HG03469 (cell line): ENCODE measurements around the gene SCARF2.
"Not testable (repeated sequence)": the region's sequence is repeated elsewhere in the genome, so short reads cannot be mapped to it uniquely, and the experiment has no call there.

Experiments
- ATAC-seq: cut with Tn5 transposase; IDR thresholded peaks from one replicate; pipeline ENCODE4 v1.9.1; 2021; ENCODE audit warnings: mild to moderate bottlenecking, moderate library complexity, moderate number of reproducible peaks; ENCODE audit not compliant: unreplicated experiment

The SCARF2 gene

DNA sequence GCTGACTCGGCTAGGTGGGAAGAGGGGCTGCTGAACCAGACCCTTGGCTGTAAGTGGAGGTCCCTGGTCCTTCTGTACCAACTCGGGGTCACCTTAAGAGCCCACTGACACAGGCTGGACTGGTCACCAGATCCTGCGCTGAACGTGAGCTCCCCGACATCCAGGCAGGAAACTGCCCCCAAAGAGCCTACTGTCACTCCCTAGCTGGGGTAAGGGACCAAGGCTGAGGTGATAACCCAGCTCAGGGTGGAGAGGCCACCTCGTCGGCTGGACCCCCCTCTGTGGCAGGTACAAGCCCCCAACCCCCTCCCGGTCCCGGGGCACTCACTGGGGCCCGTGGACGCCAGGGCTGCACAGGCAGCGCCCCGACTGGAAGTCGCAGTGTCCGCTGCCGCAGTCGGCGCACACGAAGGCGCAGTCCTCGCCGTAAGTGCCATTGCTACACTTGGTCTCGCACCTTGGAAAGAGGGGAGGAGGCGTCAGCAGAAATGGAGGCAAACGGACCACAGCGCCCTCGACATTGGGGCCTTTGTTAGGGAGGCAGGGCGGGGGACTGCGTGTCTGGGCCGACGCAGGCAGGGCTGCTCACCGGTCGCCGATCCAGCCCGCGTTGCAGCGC is 7.4 kb downstream of the SCARF2 start:
- ATAC-seq, result no peak

GRCh38 chr22:20429254-20430100 is 8.1 kb downstream of the SCARF2 start:
- ATAC-seq, result no peak

DNA sequence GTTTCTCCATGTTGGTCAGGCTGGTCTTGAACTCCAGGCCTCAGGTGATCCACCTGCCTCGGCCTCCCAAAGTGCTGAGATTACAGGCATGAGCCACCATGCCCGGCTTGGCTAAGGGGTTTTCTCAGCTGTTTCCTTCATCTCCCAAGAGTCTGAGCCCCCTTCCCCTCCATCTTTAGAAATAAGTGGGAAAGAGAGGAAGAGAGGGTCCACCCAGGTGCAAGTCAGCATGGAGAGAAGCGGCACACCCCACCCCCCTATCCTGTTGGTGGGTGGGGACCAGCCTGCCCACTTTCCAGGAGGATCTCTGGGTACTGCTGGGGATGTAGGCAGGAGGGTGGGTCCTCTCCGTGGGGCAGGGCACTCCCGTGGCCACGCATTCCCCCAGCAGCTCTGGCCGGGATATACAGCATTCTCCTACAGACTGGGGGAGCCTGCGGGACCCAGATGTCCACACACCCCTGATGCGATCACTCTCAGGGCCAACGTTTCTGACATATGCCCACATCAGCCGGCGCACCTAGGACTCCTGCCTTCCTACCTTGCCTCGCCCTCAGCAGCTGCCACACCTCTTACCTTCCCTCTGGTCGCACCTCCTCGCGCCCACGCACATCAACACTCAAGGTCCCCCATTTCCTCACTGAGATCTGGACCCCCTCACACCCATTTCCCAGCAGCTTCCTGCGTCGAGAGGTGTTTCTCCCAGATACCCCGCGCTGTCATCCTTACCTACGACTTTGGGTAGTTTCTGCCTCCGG is 8.9 kb downstream of the SCARF2 start:
- no peak for ATAC-seq

- no peak for ATAC-seq
Observed at GRCh38 chr22:20427945-20428417, 9.6 kb downstream of the SCARF2 start.

GRCh38 chr22:20427104-20427944 is 10.3 kb downstream of the SCARF2 start:
- ATAC-seq, result no peak

- ATAC-seq, result no peak
Observed at GRCh38 chr22:20426259-20426615, 11.4 kb downstream of the SCARF2 start.

- no peak for ATAC-seq
Observed at GRCh38 chr22:20425566-20426258, 11.9 kb downstream of the SCARF2 start.

DNA sequence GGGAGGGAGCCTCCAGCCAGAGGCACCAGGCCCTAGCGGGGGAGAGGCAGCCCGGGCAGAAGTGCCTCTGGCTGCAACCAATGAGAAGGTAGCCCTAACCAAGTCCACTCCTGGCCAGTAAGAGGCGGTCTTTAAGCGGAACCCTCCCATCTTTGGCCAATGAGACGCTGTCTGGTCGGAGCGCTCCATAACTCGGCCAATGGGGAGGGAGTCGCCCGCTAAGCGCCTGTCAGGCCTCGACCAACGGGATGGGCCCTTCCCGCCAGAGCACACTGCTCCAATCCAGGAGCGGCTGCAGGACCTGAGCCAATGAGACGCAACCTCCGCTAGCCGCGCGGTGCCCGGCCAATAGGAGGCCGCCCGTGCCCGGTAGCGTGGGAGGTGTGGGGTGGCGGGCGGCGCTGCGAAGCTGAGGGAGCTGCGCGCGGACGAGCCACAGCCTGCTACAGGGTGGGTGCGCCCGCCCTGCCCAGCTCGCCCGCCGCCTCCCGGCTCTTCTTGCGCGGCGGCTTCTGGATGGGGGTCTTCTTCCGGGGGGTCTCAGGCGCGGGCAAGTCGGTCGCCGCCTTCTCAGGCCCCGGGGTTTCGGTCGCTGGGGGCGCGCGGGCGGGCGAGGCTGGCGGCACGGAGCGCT is 12.6 kb downstream of the SCARF2 start:
- no peak for ATAC-seq

- no peak for ATAC-seq
Observed at GRCh38 chr22:20424568-20424931, 13.1 kb downstream of the SCARF2 start.

GRCh38 chr22:20423906-20424551 is 13.6 kb downstream of the SCARF2 start:
- no peak for ATAC-seq

DNA sequence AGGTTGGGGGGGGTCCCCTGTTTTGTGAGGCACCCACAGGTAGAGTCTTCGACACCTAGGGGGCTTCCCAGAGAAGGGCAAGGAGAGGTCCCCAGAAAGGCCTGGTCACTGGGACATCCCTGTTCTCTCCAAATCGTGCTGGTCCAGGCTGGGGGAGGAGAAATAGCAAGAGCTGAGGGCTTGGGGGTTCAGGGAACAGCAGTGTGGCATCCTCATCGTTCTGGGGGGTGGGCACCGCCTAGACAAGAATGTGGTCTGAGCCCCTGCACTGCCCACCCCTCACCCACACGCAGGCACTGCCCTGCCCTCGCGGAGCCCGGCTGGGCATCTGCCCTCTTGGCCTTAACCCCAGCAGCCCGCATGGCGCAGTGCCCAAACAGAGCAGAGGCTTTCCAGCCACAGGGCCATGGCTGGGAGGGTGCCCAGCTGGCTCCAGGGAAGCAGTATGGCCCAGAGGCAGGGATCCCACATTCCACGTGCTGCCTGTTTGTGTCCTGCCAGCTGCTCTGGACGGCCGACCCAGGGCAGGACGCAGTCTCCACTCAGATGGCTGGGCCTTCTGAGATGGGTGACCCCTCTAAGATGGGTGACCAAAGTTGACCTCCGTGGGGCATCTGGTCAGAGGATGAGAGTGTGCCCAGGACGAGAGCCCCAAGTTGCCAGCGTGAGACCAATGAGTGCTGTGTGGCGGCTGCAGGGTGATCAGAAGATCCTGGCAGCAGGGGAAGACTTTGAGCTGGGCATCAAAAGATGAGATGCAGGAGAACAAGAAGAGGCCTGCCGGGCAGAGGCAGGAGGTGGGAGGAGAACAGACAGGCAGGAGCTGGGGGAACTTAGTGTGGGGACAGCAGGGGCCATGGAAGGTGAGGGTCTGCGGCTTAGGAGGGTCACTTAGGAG is 14.4 kb downstream of the SCARF2 start:
- no peak for ATAC-seq

DNA sequence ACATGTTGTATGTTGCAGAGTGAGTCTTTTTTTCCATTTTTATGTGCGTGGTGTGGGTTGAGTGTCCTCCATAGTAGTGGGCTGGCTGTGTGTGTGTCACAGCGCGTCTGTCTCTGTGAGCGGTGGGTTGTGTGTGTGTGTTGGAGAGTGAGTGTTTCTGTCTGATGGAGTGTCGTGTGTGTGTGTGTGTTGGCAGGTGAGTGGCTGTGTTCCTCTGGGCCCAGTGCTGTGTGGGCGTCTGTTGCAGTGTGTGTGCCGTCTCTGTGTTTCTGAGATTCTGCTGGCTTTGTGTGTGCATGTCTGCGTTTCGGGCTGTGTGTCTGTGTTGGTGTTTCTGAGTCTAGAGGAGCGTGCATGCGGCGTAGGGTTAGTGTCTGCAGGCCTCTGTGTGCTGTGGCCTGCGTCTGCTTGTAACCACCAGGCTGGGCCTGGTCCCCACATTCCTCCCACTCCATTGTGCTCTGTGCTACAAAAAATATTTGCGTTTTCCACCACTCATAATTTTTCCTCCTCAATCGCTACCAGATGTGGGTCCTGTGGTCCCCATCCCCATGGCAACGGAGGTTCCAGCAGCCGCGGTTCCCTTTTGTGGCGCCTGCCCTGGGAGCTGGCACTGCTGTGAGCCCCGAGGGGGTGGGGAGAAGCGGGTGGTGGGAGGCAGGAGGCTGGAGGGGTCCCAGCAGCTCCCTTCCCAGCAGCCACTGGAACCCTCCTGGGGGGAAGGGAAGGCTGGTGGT is 15.2 kb downstream of the SCARF2 start:
- ATAC-seq, result no peak

DNA sequence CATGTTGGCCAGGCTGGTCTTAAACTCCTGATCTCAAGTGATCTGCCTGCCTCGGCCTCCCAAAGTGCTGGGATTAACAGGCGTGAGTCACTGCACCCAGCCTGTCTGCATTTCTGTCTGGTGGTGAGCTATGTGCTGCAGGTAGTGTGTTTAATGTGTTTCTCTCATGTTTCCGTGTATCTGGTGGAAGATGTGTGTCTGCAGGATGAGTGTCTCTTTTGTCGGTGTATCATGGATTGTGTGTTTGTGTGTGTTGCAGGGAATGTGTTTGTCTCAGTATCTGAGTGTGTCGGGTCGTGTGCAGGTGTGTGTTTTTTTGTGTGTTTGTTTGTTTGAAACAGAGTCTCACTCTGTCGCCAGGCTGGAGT is 16.1 kb downstream of the SCARF2 start:
- ATAC-seq, result no peak

DNA sequence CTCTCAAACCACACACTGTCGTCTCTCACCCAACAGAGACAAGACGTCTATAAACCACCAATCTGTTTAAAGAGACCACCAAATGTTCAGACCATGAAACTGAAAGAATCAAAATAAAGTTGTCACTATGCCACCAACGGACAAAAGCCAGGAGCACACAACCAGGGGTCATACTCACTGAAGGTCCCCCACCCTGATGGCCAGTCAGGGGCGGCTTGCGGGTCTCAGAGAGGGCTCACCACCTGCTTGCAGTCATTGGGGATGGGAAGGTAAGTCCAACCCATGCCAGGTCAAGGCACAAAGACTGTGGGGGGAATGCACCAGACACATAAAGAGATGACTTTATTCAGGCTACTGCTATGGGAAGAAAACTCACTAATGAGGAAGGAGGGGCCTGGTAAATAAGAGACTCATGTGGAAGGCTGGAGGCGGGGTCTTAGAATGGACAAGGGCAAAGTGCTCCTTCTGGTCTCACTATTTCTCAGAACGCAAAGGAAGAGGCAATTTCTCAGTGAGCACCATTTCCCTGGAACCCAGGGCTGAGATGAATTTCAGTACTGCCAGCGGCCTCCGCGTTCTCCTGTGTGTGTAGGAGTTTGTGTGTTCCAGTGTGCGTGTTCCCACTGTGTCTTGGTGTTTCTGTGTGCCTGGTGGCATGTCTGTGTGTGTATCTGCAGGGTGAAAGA is 17.3 kb downstream of the SCARF2 start:
- ATAC-seq, result no peak

GRCh38 chr22:20419664-20419951 is 18.0 kb downstream of the SCARF2 start:
- ATAC-seq, result no peak

DNA sequence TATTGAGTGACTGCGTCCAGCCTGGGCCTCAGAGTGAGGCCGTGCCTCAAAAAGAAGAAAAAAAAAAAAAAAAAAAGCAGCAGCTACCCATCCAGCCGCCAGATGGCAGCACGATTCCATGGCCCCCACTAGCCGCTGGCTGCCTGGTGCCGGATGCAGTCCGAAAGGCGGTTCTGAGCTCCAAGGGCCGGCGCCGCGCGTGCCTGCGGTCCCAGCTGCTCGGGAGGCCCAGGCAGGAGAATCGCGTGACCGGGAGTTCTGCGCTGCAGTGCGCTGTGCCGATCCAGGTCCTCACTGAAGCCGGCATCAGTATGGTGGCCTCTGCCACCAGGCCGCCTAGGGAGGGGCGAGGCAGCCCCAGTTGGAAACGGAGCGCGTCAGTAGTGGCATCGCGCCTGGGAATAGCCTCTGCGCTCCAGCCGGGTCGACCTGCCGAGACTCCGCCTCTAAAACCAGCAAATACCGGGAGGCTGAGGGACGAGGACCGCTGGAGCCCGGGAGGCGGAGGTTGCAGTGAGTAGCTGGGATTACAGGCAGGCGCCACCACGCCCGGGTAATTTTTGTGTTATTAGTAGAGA is 19.3 kb downstream of the SCARF2 start:
- ATAC-seq, result no peak

DNA sequence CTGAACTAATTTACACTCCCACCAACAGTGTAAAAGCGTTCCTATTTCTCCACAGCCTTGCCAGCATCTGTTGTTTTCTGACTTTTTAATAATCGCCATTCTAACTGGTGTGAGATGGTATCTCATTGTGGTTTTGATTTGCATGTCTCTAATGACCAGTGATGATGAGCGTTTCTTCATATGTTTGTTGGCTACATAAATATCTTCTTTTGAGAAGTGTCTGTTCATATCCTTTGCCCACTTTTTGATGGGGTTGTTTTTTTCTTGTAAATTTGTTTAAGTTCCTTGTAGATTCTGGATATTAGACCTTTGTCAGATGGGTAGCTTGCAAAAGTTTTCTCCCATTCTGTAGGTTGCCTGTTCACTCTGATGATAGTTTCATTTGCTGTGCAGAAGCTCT is 21.9 kb downstream of the SCARF2 start:
- not testable (repeated sequence) for ATAC-seq
